ENCODE results near the gene MUC5B. TPM values are rescaled to one million over a fixed set of nuclear protein-coding genes. Genes with fewer than 3 reads are reported as not detected.

MUC5B gene
- total RNA-seq, 2 donors from 2014 or later = not detected

GRCh38 chr11:1252371-1253102 is 29.7 kb downstream of the MUC5B start:
- Histone ChIP-seq H3K9ac (ENCODE audit: extremely low read depth, low read length, poor library complexity, severe bottlenecking) (no peak overlapping the region), H3K36me3 (ENCODE audit: control insufficient read depth, insufficient read depth, low read length) (no peaks in the 10 kb centered on the region), H3K27ac (ENCODE audit: low read depth, low read length) (no peak overlapping the region), H3K4me3 (ENCODE audit: low read length) (no peak overlapping the region), H3K4me1 (ENCODE audit: control insufficient read depth, insufficient read depth, low read length) (no peaks in the 10 kb centered on the region), H3K27me3 (ENCODE audit: control insufficient read depth, insufficient read depth, low read length, poor library complexity, severe bottlenecking) (no peaks in the 10 kb centered on the region), H3K9me3 (ENCODE audit: control insufficient read depth, low read length) (peaks cover 6% of the 10 kb centered on the region)
- WGBS, 2 experiments (ENCODE audit: insufficient coverage in 1 of 2, insufficient read length in 1 of 2) = 89 to 94% methylated on average over 21 to 38 of the region's 38 CpGs
- no peak for TF ChIP-seq CTCF (conservative IDR thresholded peaks at IDR 0.05)
- Mint-ChIP-seq H3K9me3 (peaks cover 39% of the 10 kb centered on the region), H3K36me3 (ENCODE audit: low read depth) (peaks cover 6% of the 10 kb centered on the region), H3K4me3 (no peak overlapping the region), H3K27me3 (ENCODE audit: insufficient read depth) (peaks cover 2% of the 10 kb centered on the region), H3K4me1 (no peaks in the 10 kb centered on the region), H3K27ac (no peak overlapping the region)
- DNase-seq = no peak

GRCh38 chr11:1253103-1253485 is 30.2 kb downstream of the MUC5B start:
- Histone ChIP-seq H3K36me3 (ENCODE audit: control insufficient read depth, insufficient read depth, low read length) (no peaks in the 10 kb centered on the region), H3K4me1 (ENCODE audit: control insufficient read depth, insufficient read depth, low read length) (no peaks in the 10 kb centered on the region), H3K4me3 (ENCODE audit: low read length) (no peak overlapping the region), H3K9ac (ENCODE audit: extremely low read depth, low read length, poor library complexity, severe bottlenecking) (no peak overlapping the region), H3K27ac (ENCODE audit: low read depth, low read length) (no peak overlapping the region), H3K9me3 (ENCODE audit: control insufficient read depth, low read length) (peaks cover 6% of the 10 kb centered on the region), H3K27me3 (ENCODE audit: control insufficient read depth, insufficient read depth, low read length, poor library complexity, severe bottlenecking) (no peaks in the 10 kb centered on the region)
- no peak overlapping the region for H3K4me3 Mint-ChIP-seq
- peaks cover 2% of the 10 kb centered on the region for H3K27me3 Mint-ChIP-seq (ENCODE audit: insufficient read depth)
- TF ChIP-seq CTCF (conservative IDR thresholded peaks at IDR 0.05) = no peak
- peaks cover 6% of the 10 kb centered on the region for H3K36me3 Mint-ChIP-seq (ENCODE audit: low read depth)
- H3K27ac Mint-ChIP-seq = no peak overlapping the region
- peaks cover 37% of the 10 kb centered on the region for H3K9me3 Mint-ChIP-seq
- WGBS, 2 experiments (ENCODE audit: insufficient coverage in 1 of 2, insufficient read length in 1 of 2) = 93 to 100% methylated on average over 4 to 9 of the region's 9 CpGs
- H3K4me1 Mint-ChIP-seq = no peaks in the 10 kb centered on the region
- DNase-seq = no peak

- Histone ChIP-seq H3K36me3 (ENCODE audit: control insufficient read depth, insufficient read depth, low read length) (no peaks in the 10 kb centered on the region), H3K27me3 (ENCODE audit: control insufficient read depth, insufficient read depth, low read length, poor library complexity, severe bottlenecking) (no peaks in the 10 kb centered on the region), H3K4me1 (ENCODE audit: control insufficient read depth, insufficient read depth, low read length) (no peaks in the 10 kb centered on the region), H3K9ac (ENCODE audit: extremely low read depth, low read length, poor library complexity, severe bottlenecking) (no peak overlapping the region), H3K27ac (ENCODE audit: low read depth, low read length) (no peak overlapping the region), H3K9me3 (ENCODE audit: control insufficient read depth, low read length) (peaks cover 6% of the 10 kb centered on the region), H3K4me3 (ENCODE audit: low read length) (no peak overlapping the region)
- TF ChIP-seq CTCF (conservative IDR thresholded peaks at IDR 0.05) = no peak
- no peak for DNase-seq
- peaks cover 32% of the 10 kb centered on the region for H3K9me3 Mint-ChIP-seq
- H3K4me3 Mint-ChIP-seq = no peak overlapping the region
- H3K27ac Mint-ChIP-seq = no peak overlapping the region
- peaks cover 2% of the 10 kb centered on the region for H3K27me3 Mint-ChIP-seq (ENCODE audit: insufficient read depth)
- H3K36me3 Mint-ChIP-seq (ENCODE audit: low read depth) = peaks cover 6% of the 10 kb centered on the region
- H3K4me1 Mint-ChIP-seq = no peaks in the 10 kb centered on the region
- WGBS, 2 experiments (ENCODE audit: insufficient coverage in 1 of 2, insufficient read length in 1 of 2) = 88 to 92% methylated on average over 11 to 22 of the region's 22 CpGs
These were observed 31.3 kb downstream of the MUC5B start for GRCh38 chr11:1254086-1254648.
